Progenitor cell of endocrine pancreas (in vitro differentiated cells): ENCODE data around the gene CD83. TPM values are rescaled to one million over a fixed set of nuclear protein-coding genes. Genes with fewer than 3 reads are reported as not detected.

Experiments
- DNase-seq: peaks from one replicate; pipeline ENCODE4 v3.0.0; 2021; ENCODE audit warnings: low spot score; ENCODE audit not compliant: unreplicated experiment
- H3K27ac Mint-ChIP-seq: 2 replicates; pipeline ENCODE4 v1.8.0; 2021; ENCODE audit warnings: mild to moderate bottlenecking, moderate library complexity, mixed read lengths
- H3K27me3 Mint-ChIP-seq: 2 replicates; pipeline ENCODE4 v1.8.0; 2021; ENCODE audit warnings: mixed read lengths
- H3K36me3 Mint-ChIP-seq: 2 replicates; pipeline ENCODE4 v1.8.0; 2022; ENCODE audit warnings: mixed read lengths; ENCODE audit not compliant: insufficient read depth
- H3K4me1 Mint-ChIP-seq: 2 replicates; pipeline ENCODE4 v1.8.0; 2021; ENCODE audit warnings: low read depth, mixed read lengths
- H3K4me3 Mint-ChIP-seq: 2 replicates; pipeline ENCODE4 v1.8.0; 2021; ENCODE audit warnings: low read depth, mild to moderate bottlenecking, moderate library complexity, mixed read lengths
- H3K9me3 Mint-ChIP-seq: 2 replicates; pipeline ENCODE4 v1.8.0; 2021; ENCODE audit warnings: low read depth, mixed read lengths
- total RNA-seq: library from RNA; stranded (reverse); gene quantifications from 2 replicates; pipeline ENCODE4 v1.2.1, GENCODE V29; 2021
- TF ChIP-seq, protein P1 (sequence below): fragments of 200-600 bp; sonication (generic); IDR thresholded peaks from one replicate; pipeline ENCODE4 v1.5.0; 2021; ENCODE audit warnings: antibody characterized with exemption, mild to moderate bottlenecking; ENCODE audit not compliant: unreplicated experiment

The CD83 gene
- total RNA-seq, 1 donor from 2014 or later, result 5.8 TPM

DNA sequence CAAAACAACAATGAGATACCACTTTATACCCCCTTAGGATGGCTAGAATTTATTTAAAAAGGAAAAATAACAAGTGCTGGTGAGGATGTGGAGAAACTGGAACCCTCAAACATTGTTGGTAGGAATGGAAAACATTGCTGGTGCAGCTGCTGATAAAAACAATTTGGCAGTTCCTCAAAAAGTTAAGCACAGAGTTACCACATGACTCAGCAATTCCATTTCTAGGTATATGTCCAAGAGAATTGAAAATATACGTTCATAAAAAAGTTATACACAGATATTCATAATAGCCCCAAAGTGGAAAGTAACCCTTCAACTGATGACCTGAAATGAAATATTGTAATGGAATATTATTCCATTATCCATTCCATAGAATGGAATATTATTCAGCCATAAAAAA is 55.0 kb downstream of the CD83 start:
- DNase-seq, result no peak
- Mint-ChIP-seq H3K27ac (no peak overlapping the region), H3K27me3 (peaks cover 40% of the 10 kb centered on the region), H3K4me3 (no peak overlapping the region), H3K36me3 (peaks cover 3% of the 10 kb centered on the region), H3K4me1 (no peaks in the 10 kb centered on the region), H3K9me3 (peaks cover 24% of the 10 kb centered on the region)
- TF ChIP-seq, protein P1, sequence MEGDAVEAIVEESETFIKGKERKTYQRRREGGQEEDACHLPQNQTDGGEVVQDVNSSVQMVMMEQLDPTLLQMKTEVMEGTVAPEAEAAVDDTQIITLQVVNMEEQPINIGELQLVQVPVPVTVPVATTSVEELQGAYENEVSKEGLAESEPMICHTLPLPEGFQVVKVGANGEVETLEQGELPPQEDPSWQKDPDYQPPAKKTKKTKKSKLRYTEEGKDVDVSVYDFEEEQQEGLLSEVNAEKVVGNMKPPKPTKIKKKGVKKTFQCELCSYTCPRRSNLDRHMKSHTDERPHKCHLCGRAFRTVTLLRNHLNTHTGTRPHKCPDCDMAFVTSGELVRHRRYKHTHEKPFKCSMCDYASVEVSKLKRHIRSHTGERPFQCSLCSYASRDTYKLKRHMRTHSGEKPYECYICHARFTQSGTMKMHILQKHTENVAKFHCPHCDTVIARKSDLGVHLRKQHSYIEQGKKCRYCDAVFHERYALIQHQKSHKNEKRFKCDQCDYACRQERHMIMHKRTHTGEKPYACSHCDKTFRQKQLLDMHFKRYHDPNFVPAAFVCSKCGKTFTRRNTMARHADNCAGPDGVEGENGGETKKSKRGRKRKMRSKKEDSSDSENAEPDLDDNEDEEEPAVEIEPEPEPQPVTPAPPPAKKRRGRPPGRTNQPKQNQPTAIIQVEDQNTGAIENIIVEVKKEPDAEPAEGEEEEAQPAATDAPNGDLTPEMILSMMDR, result no peak

DNA sequence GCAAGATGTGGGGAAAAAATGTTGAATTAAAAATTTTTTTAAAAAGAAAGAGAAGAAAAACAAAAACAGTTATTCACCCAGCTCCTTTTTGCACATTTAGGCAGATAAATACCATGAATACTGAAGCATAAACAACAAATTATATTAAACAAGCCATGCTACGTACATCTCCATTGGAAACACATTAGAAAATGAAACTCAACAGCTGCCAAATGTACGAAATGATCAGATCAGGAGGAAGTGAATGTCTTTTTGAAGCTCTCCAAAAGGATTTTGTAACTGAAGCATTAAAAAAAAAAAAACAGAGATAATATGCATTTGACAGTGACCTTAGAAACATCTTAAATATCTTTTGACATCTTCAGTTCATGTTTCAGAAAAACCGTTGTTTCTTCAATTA is 56.7 kb downstream of the CD83 start:
- H3K27me3 Mint-ChIP-seq, result peaks cover 56% of the 10 kb centered on the region
- peaks cover 1% of the 10 kb centered on the region for H3K36me3 Mint-ChIP-seq
- no peak for DNase-seq
- H3K4me1 Mint-ChIP-seq, result peaks cover 3% of the 10 kb centered on the region
- H3K4me3 Mint-ChIP-seq, result no peak overlapping the region
- TF ChIP-seq, protein P1, result no peak
- H3K9me3 Mint-ChIP-seq, result peaks cover 21% of the 10 kb centered on the region
- H3K27ac Mint-ChIP-seq, result no peak overlapping the region

DNA sequence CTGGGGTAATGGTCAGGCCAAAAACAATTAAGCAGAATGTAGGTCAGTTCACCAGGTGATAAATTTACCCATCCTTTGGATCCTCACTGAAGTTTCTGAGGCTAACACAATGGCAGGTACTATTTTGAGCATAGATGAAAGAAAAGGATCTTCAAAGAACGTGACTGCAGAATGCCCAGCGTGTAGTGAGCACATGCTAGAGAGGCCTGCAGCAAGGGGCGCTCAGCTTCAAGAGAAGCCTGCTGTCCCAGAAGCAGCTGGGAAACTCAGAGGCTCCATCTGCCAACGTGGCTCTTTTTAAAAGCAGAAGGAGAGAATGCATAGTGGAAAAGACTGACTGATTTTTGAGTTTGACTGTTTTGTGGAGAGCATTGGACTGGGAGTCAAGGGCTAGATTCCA is 57.4 kb downstream of the CD83 start:
- no peak for DNase-seq
- Mint-ChIP-seq H3K27me3 (peaks cover 63% of the 10 kb centered on the region), H3K36me3 (peaks cover under 1% of the 10 kb centered on the region), H3K9me3 (peaks cover 18% of the 10 kb centered on the region), H3K27ac (no peak overlapping the region), H3K4me1 (peaks cover 3% of the 10 kb centered on the region), H3K4me3 (no peak overlapping the region)
- TF ChIP-seq, protein P1, result no peak

DNA sequence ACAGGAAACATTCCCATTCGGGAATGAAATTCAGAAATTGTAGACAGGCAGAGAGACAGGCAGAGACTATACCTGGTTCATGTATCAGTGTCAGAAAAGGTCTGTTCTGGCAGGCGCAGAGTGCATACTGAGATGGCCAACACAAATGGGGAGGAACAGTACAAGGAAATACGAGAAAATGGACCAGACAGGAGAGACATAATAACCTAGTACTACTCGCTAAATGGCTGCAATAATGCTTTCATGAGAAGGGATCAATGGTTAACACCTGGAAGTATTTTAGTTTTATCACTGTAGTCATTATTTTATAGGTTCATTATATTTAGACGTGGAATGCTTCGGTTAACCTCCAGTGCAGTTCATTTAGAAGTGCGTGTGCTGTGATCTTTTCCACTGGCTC is 58.9 kb downstream of the CD83 start:
- peaks cover 6% of the 10 kb centered on the region for H3K9me3 Mint-ChIP-seq

DNA sequence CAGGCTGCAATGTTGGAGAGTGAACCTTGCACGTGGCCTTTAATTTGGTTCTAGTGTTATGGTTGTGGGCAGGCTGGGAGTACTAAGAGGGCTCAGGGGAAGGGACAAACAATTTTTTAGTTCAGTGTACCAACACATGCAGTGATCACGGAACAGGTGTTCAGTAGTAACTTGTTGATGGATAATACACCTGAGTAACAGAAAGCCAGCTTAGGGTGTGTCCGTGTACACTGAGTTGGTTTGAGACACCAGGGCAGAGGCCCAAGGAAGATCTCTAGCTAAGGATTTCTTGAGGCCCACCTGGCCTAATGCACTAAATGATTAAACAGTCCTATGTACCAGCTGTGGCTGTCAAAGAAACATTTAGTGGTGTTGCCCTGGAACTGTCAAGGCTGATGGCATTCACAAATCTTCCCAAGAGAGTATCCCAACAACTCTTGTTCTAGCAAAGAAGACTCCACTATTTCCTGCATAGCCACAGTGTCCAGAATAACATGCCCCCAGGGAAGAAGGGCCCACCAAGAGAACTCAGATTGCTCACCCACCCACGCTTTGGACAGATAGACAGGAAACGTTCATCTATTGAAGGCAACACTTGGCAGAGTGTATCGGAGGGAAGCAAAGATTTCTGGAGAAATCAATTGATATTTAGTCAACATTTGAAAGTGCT is 60.0 kb downstream of the CD83 start:
- no peak for DNase-seq
- Mint-ChIP-seq H3K4me3 (no peak overlapping the region), H3K9me3 (peaks cover 4% of the 10 kb centered on the region), H3K4me1 (peaks cover 10% of the 10 kb centered on the region), H3K36me3 (no peaks in the 10 kb centered on the region), H3K27me3 (peaks cover 78% of the 10 kb centered on the region), H3K27ac (no peak overlapping the region)
- TF ChIP-seq, protein P1, result no peak

More for the DNA sequence above, 58.9 kb downstream of the CD83 start:
- H3K4me3 Mint-ChIP-seq, result no peak overlapping the region
- peaks cover 3% of the 10 kb centered on the region for H3K4me1 Mint-ChIP-seq
- no peak for DNase-seq
- no peak overlapping the region for H3K27ac Mint-ChIP-seq
- no peaks in the 10 kb centered on the region for H3K36me3 Mint-ChIP-seq
- peaks cover 68% of the 10 kb centered on the region for H3K27me3 Mint-ChIP-seq
- TF ChIP-seq, protein P1, result no peak
